Measurements from ENCODE around the gene PADI3.

DNA sequence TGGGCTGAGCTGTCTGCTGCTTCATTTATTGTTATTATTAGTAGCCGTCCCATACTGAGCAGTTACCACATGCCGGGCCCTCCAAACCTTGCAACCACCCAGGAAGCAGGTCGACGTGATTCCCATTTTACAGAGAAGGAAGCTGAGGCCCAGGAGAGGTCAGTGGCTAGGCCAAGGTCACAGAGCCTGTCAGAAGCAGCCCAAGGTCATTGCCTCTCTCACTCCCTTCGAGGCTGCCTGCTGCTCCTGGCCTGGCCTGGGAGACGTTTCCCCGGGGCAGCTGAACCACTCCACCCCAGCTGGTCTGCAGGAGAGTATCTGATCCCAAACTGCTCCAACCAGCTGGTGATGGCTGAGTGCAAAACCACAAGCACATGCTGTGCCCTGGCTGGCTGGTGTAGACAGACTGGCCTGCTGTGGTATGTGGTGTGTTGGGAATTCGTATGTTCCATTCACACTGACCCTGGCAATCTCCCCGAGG lies 65.6 kb downstream of the PADI3 start:
- TF ChIP-seq, protein P1, sequence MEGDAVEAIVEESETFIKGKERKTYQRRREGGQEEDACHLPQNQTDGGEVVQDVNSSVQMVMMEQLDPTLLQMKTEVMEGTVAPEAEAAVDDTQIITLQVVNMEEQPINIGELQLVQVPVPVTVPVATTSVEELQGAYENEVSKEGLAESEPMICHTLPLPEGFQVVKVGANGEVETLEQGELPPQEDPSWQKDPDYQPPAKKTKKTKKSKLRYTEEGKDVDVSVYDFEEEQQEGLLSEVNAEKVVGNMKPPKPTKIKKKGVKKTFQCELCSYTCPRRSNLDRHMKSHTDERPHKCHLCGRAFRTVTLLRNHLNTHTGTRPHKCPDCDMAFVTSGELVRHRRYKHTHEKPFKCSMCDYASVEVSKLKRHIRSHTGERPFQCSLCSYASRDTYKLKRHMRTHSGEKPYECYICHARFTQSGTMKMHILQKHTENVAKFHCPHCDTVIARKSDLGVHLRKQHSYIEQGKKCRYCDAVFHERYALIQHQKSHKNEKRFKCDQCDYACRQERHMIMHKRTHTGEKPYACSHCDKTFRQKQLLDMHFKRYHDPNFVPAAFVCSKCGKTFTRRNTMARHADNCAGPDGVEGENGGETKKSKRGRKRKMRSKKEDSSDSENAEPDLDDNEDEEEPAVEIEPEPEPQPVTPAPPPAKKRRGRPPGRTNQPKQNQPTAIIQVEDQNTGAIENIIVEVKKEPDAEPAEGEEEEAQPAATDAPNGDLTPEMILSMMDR (IDR thresholded peaks at IDR 0.05), result no peak
- TF ChIP-seq POLR2AphosphoS5 (IDR thresholded peaks at IDR 0.05), result no peak
- TF ChIP-seq POLR2A (IDR thresholded peaks at IDR 0.05), result no peak
- TF ChIP-seq EP300 (IDR thresholded peaks at IDR 0.05), result no peak
